Ishikawa (cell line): Measurements from ENCODE around the gene ACTR6.
A peak's percentile ranks its signal among the peaks of the same experiment; 100 is the strongest.

Source experiments
- CEBPB ChIP-seq: IDR thresholded peaks from 2 replicates; pipeline ENCODE4 v1.6.1; 2012
- CREB1 ChIP-seq: IDR thresholded peaks from 2 replicates; pipeline ENCODE4 v1.6.1; 2012; ENCODE audit warnings: low read depth
- EGR1 ChIP-seq: IDR thresholded peaks from 2 replicates; pipeline ENCODE4 v1.6.1; 2012
- EP300 ChIP-seq: IDR thresholded peaks from 2 replicates; pipeline ENCODE4 v1.6.1; 2012; ENCODE audit warnings: borderline replicate concordance
- FOXM1 ChIP-seq: IDR thresholded peaks from 2 replicates; pipeline ENCODE4 v1.6.1; 2012; ENCODE audit warnings: low read depth, borderline replicate concordance
- NFIC ChIP-seq: IDR thresholded peaks from 2 replicates; pipeline ENCODE4 v1.6.1; 2012
- RAD21 ChIP-seq: IDR thresholded peaks from 2 replicates; pipeline ENCODE4 v1.6.1; 2012; ENCODE audit warnings: low read depth
- REST ChIP-seq: IDR thresholded peaks from 2 replicates; pipeline ENCODE4 v1.6.1; 2012; ENCODE audit warnings: low read depth, mild to moderate bottlenecking
- TAF1 ChIP-seq: IDR thresholded peaks from 2 replicates; pipeline ENCODE4 v1.6.1; 2012; ENCODE audit warnings: low read depth, mild to moderate bottlenecking
- TCF12 ChIP-seq: IDR thresholded peaks from 2 replicates; pipeline ENCODE4 v1.6.1; 2012; ENCODE audit warnings: low read depth
- TEAD4 ChIP-seq: IDR thresholded peaks from 2 replicates; pipeline ENCODE4 v1.6.1; 2012
- USF1 ChIP-seq: IDR thresholded peaks from 2 replicates; pipeline ENCODE4 v1.6.1; 2012
- YY1 ChIP-seq: IDR thresholded peaks from 2 replicates; pipeline ENCODE4 v1.6.1; 2012; ENCODE audit warnings: low read depth
- ZBTB7A ChIP-seq: IDR thresholded peaks from 2 replicates; pipeline ENCODE4 v1.6.1; 2012; ENCODE audit warnings: low read depth
- TF ChIP-seq, protein P1 (sequence below): IDR thresholded peaks from 2 replicates; pipeline ENCODE4 v1.6.1; 2012

Gene ACTR6

GRCh38 chr12:100154474-100155247, 46.0 kb upstream of the ACTR6 start:
- TF ChIP-seq RAD21 = peak; percentile 55
- TF ChIP-seq ZBTB7A = no peak

DNA sequence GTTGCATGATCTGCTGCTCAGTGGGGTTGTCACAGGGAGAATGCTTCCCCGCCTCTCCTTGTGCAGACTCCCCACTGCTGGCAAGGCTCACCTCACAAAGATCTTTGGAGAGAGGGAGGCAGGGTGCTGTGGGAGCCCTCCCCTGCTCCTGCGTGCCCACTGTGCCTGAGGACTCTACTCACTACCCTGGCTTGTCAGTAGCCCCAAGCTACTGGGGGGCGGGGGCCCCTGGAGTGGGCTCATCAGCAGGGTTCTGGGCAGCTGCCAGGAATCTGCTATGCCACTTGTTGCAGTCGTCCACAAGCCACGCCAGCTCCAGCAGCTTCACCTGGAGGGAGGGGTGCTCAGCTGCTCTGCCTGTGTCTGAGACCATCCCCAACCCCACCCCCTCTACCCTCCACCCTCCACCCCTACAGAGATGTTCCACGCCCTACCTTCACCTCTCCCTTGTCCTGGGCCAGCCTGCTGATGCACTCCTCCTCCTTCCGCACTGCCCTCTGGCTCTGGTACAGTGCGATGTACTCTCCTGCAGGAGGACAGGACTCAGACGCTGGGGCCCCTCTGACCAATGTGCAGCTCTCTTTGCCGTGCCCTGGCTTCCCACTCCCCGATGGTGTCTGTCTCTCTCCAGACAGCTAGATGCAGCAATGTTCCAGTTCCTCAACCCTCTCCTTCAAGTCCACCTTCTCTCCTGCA, 43.7 kb upstream of the ACTR6 start:
- no peak for TF ChIP-seq FOXM1
- TF ChIP-seq EGR1 = no peak
- TF ChIP-seq RAD21 = no peak
- TF ChIP-seq NFIC = peak; percentile 45; the same call in 1 of the 2 replicates
- TF ChIP-seq USF1 = no peak
- TF ChIP-seq, protein P1, sequence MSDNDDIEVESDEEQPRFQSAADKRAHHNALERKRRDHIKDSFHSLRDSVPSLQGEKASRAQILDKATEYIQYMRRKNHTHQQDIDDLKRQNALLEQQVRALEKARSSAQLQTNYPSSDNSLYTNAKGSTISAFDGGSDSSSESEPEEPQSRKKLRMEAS = no peak
- no peak for TF ChIP-seq TAF1

- no peak for TF ChIP-seq EP300
- no peak for TF ChIP-seq CEBPB
- TF ChIP-seq TEAD4 = no peak
- TF ChIP-seq EGR1 = no peak
- TF ChIP-seq CREB1 = no peak
- no peak for TF ChIP-seq TAF1
These were observed 43.2 kb upstream of the ACTR6 start for GRCh38 chr12:100157427-100157821.

DNA sequence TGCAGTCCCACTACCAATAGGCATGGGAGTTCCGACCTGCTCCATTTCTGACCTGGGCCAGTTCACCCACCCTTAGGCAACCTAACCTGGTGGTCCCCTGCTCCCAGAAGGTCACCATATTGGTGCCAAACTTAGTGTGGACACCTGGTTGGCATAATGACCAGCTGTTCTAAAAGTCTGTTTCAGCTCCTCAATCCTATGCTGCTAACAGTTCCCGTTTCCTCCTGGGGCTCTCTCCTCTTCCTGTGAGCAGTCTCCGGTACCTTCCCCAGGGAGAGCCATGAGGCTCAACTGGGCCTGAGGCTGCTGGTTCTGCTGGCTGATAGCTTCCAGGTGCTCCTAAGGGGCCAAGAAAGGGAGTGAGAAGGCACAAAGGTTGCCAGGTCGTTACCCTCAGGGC, 42.1 kb upstream of the ACTR6 start:
- TF ChIP-seq USF1 (no peak), NFIC (no peak), CEBPB (no peak), TEAD4 (no peak), EP300 (no peak)
- TF ChIP-seq, protein P1 = no peak

DNA sequence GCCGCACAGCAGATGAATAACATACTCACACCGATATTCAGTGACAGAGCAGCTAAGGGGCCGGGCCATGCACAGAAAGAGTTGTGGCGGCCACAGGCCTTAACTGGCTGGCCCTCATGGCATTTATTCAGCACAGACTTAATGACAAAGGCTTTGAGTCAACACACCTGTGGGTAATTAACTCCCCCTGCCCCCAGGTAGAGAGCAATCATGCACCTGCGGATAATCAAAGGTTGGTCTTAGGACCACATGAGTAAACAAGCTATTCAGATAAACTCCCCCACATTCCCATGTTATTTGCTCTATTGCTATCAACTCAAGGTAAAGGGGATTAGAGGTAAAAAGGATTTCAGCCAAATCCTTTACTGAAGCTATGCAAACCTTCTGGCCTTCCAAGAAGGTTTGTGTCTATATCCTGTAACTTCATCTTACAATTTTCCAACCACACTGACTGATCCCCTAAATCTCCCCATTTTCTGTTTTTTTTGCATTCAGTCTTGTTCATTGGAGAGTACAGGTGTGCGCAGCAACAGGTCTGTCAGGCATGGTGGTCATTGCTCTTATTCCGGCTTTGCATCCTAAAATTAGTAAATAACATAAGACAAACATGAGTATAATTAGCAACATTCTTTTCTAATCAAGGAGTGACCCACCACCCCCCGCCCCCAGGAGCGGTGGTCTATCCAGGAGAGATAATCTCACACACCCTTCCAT, 41.1 kb upstream of the ACTR6 start:
- TF ChIP-seq CEBPB (no peak), RAD21 (no peak), FOXM1 (no peak), TCF12 (no peak), EGR1 (no peak), CREB1 (no peak), YY1 (no peak), EP300 (no peak), USF1 (no peak), NFIC (no peak), ZBTB7A (no peak), REST (no peak), TEAD4 (no peak), TAF1 (no peak)
- TF ChIP-seq, protein P1 = no peak

GRCh38 chr12:100163416-100164152, 37.0 kb upstream of the ACTR6 start:
- TF ChIP-seq, protein P1 = peak; percentile 58
- TF ChIP-seq ZBTB7A (no peak), USF1 (peak; percentile 44; the same call in 1 of the 2 replicates), REST (no peak), CREB1 (no peak), RAD21 (no peak), TAF1 (peak; percentile 26; the same call in 1 of the 2 replicates), FOXM1 (no peak), YY1 (0 out of 2 replicates have a peak, but pooled peaks have one; percentile 28)
